Esophagus muscularis mucosa (tissue), 4 donors: ENCODE data around the gene PRKAG2. TPM values are rescaled to one million over a fixed set of nuclear protein-coding genes. Genes with fewer than 3 reads are reported as not detected.
A peak's percentile ranks its signal among the peaks of the same experiment; 100 is the strongest.

Source experiments
- DNase-seq: peaks from one replicate; pipeline ENCODE4 v3.0.0-alpha.2; 2017; ENCODE audit errors: extremely low spot score
- H3K27ac ChIP-seq, 4 donors: fragments of 200-600 bp; sonication (generic); replicated peaks in 1 of 4; 1 replicate in 3 of 4; 2 replicates in 1 of 4; pipeline ENCODE4 v1.5.1; 2016 to 2019; ENCODE audit warnings: mild to moderate bottlenecking in 1 of 4
- H3K27me3 ChIP-seq, 4 donors: fragments of 200-600 bp; sonication (generic); one replicate each; pipeline versions ENCODE4 v1.5.1 to v1.6.0; 2016 to 2019
- H3K36me3 ChIP-seq, 4 donors: fragments of 200-600 bp; sonication (generic); one replicate each; pipeline ENCODE4 v1.5.1; 2016 to 2019
- H3K4me1 ChIP-seq, 4 donors: fragments of 200-600 bp; sonication (generic); one replicate each; pipeline ENCODE4 v1.5.1; 2016 to 2019
- H3K4me3 ChIP-seq, 4 donors: fragments of 200-600 bp; sonication (generic); 1 replicate in 2 of 4; 2 replicates in 2 of 4; pipeline ENCODE4 v1.5.1; 2016 to 2019; ENCODE audit warnings: mild to moderate bottlenecking in 4 of 4, moderate library complexity in 1 of 4
- H3K9me3 ChIP-seq, 4 donors: fragments of 200-600 bp; sonication (generic); 1 replicate in 3 of 4; 2 replicates in 1 of 4; pipeline ENCODE4 v1.5.1; 2016 to 2019
- CTCF ChIP-seq, 3 experiments: fragments of 200-600 bp in 2 of 3; fragments of 450-650 bp in 1 of 3; sonication (generic) in 2 of 3; IDR thresholded peaks; one replicate each; pipeline ENCODE4 v1.5.1; 2017 to 2019; ENCODE audit warnings: antibody characterized with exemption in 3 of 3, mild to moderate bottlenecking in 2 of 3, moderate library complexity in 1 of 3
- EP300 ChIP-seq: sonication (generic); formaldehyde crosslinking; IDR thresholded peaks from one replicate; pipeline ENCODE4 v1.6.1; 2017; ENCODE audit warnings: antibody characterized with exemption
- POLR2A ChIP-seq: fragments of 450-650 bp; IDR thresholded peaks from one replicate; pipeline ENCODE4 v1.6.1; 2017; ENCODE audit warnings: antibody characterized with exemption, moderate library complexity, mild to moderate bottlenecking, low read depth
- POLR2AphosphoS5 ChIP-seq, 2 donors: sonication (generic); formaldehyde crosslinking; IDR thresholded peaks; one replicate each; pipeline ENCODE4 v1.6.1; 2017; ENCODE audit warnings: antibody characterized with exemption in 2 of 2
- WGBS: methylation state at CpG from one replicate; pipeline ENCODE4 v1.1.5; 2018; 5-methylcytosine and 5-hydroxymethylcytosine counted together
- intact Hi-C: fragments of 100-400 bp; cut with DNase I; formaldehyde crosslinking; loops from one replicate; pipeline ENCODE4 v1.15.1; 2023
- total RNA-seq, 4 donors: library from RNA; depleted of rRNA; stranded (reverse); fragments of >200 nt; gene quantifications; one replicate each; pipeline versions ENCODE4 v1.1.0 to v1.2.1, GENCODE V29; 2016

The PRKAG2 gene
- total RNA-seq, 4 donors from 2014 or later, result 51.3 to 97.2 (median 77.5) TPM

GRCh38 chr7:151681726-151682125, 195.2 kb downstream of the PRKAG2 start:
- H3K27me3 ChIP-seq, result no peaks in the 10 kb centered on the region
- no peak for DNase-seq
- peak overlapping the region; percentile 65 to 85 (median 80) for H3K27ac ChIP-seq
- no peaks in the 10 kb centered on the region for H3K9me3 ChIP-seq
- H3K4me3 ChIP-seq, result no peak overlapping the region
- TF ChIP-seq CTCF (IDR thresholded peaks at IDR 0.05) (no peak), EP300 (no peak), POLR2A (no peak), POLR2AphosphoS5 (IDR thresholded peaks at IDR 0.05) (no peak)
- H3K36me3 ChIP-seq, result no peaks in the 10 kb centered on the region
- WGBS, result 93% methylated on average over 3 of the region's 3 CpGs
- peaks cover 36 to 55% (median 45%) of the 10 kb centered on the region in 4 donors for H3K4me1 ChIP-seq
- intact Hi-C loops, result no loop called here

GRCh38 chr7:151680810-151681209, 196.1 kb downstream of the PRKAG2 start:
- Histone ChIP-seq H3K27me3 (no peaks in the 10 kb centered on the region), H3K4me1 (peaks cover 30 to 46% (median 36%) of the 10 kb centered on the region in 4 donors), H3K27ac (peak overlapping the region; percentile 65 to 85 (median 80)), H3K9me3 (no peaks in the 10 kb centered on the region), H3K4me3 (no peak overlapping the region), H3K36me3 (no peaks in the 10 kb centered on the region)
- TF ChIP-seq POLR2AphosphoS5 (IDR thresholded peaks at IDR 0.05) (peak; percentile 57 to 83), POLR2A (no peak), EP300 (peak; percentile 57), CTCF (IDR thresholded peaks at IDR 0.05) (no peak)
- DNase-seq, result no peak
- 80% methylated on average over 7 of the region's 7 CpGs for WGBS
- intact Hi-C loops, result no loop called here

GRCh38 chr7:151679881-151680612, 196.9 kb downstream of the PRKAG2 start:
- Histone ChIP-seq H3K4me3 (no peak overlapping the region), H3K4me1 (peaks cover 30 to 43% (median 35%) of the 10 kb centered on the region in 4 donors), H3K36me3 (peaks cover 0 to 4% (median 1%) of the 10 kb centered on the region in 4 donors), H3K9me3 (no peaks in the 10 kb centered on the region), H3K27me3 (no peaks in the 10 kb centered on the region), H3K27ac (peak overlapping the region; percentile 65 to 85 (median 80))
- intact Hi-C loops, result no loop called here
- DNase-seq, result no peak
- WGBS, result 95% methylated on average over 11 of the region's 11 CpGs
- TF ChIP-seq EP300, result no peak
- TF ChIP-seq POLR2AphosphoS5 (IDR thresholded peaks at IDR 0.05), result no peak
- no peak for TF ChIP-seq POLR2A
- no peak for TF ChIP-seq CTCF (IDR thresholded peaks at IDR 0.05)

GRCh38 chr7:151679071-151679708, 197.7 kb downstream of the PRKAG2 start:
- Histone ChIP-seq H3K36me3 (peaks cover 0 to 7% (median 2%) of the 10 kb centered on the region in 4 donors), H3K4me3 (no peak overlapping the region), H3K27me3 (no peaks in the 10 kb centered on the region), H3K9me3 (no peaks in the 10 kb centered on the region), H3K27ac (peak overlapping the region in 2 of 4 donors; percentile 77 to 83), H3K4me1 (peaks cover 30 to 43% (median 35%) of the 10 kb centered on the region in 4 donors)
- intact Hi-C loops, result no loop called here
- TF ChIP-seq CTCF (IDR thresholded peaks at IDR 0.05) (no peak), POLR2AphosphoS5 (IDR thresholded peaks at IDR 0.05) (no peak), POLR2A (no peak), EP300 (no peak)
- no peak for DNase-seq
- WGBS, result 56% methylated on average over 8 of the region's 8 CpGs
